Epithelial cell of esophagus (primary cell): ENCODE measurements around the gene METTL17.

Experiments used
- DNase-seq: peaks from one replicate; pipeline ENCODE4 v3.0.0; 2010; ENCODE audit warnings: low read depth
- H3K4me3 ChIP-seq: 2 replicates; pipeline ENCODE4 v1.5.1; 2011; ENCODE audit warnings: mild to moderate bottlenecking, low read length, control low read depth
- CTCF ChIP-seq: IDR thresholded peaks from 2 replicates; pipeline ENCODE4 v1.5.1; 2011; ENCODE audit warnings: low read depth, mild to moderate bottlenecking, low read length, control low read depth, inconsistent platforms; ENCODE audit not compliant: insufficient read depth; ENCODE audit errors: missing control alignments

The METTL17 gene

DNA sequence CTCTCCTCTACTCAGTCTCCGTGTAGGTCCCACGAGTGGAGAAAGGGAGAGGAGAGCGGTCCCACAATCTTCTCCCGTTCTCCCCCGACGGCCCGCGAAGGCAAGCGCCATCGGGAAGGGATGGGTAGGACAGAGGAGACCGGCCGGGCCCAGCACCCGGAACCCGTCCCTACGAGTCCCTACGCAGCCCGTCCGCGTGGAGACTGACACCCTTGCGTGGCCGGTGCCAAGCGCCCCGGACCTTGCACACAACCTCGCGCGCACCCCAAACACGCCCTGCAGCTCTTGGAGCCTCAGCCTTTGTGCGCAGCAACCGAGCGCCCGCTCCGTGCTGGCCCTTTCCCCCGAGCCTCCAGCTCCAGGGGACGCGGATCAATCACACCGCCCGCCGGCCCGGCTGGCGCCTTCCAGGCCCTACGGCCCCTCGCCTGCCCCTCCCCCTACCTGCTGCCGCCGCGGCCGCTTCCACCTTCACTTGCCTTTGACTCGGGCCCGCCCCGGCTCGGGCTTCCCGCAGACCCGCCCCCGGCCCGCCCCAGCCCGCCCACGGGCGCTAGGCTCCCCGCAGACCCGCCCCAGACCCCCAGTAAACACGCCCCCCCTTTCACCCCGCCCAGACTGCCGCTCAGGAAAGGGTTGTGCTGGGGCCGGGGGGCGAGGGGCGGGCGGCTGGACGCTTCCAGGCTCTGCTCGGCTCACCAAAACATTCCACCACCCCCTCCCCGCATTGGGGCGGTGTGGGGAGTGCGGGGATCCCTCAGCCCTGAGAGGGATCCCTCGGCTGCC lies 35.0 kb downstream of the METTL17 start, which contains the start of gene NDRG2:
Gene NDRG2 (minus strand): TSS at position 477 of the 786 bp plus-strand sequence. CDS start 1,746 bp downstream, outside the sequence.
- peak; percentile 37 for DNase-seq
- no peak for TF ChIP-seq CTCF

GRCh38 chr14:21025371-21026273 lies 35.8 kb downstream of the METTL17 start:
- no peak for TF ChIP-seq CTCF
- no peak for DNase-seq
- H3K4me3 ChIP-seq, result peak overlapping the region; percentile 40

More for the DNA sequence above, 35.0 kb downstream of the METTL17 start, which contains the start of gene NDRG2:
- peak within 1 kb of the TSS; percentile 64 for H3K4me3 ChIP-seq

DNA sequence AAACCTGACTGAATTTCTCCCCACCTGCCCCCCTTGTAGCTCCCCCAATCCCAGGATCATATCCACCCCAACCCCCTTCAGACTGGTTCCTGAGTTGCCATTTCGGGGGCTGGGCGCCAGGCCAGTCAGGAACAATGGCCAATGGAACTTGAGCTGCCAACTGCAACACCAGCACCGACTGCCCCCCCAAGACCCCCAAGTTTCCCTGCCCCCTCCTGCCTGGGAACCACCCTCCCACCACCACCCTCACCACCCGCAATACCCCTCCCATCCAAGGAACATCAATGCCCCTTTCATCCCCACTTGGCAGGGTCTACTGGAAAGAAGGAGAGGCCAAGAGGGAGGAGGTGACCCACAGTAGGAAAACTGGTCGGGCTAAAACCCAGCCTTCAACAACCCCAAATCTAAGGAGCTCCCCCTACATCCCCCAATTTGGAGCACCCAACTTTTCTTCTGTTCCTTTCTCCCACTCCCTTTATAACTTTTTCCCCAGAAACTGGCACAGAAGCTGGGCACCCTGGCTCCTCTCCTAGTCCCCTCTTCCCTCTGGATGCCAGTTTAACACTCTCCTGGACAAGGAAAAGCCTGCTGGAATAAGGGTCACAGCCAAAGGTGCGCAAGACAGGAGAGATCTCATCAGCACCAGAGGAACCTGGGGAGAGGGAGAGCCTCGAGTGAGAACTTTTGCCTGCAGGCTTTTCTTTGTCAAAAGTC lies 36.7 kb downstream of the METTL17 start:
- no peak for TF ChIP-seq CTCF
- H3K4me3 ChIP-seq, result no peak overlapping the region
- no peak for DNase-seq

DNA sequence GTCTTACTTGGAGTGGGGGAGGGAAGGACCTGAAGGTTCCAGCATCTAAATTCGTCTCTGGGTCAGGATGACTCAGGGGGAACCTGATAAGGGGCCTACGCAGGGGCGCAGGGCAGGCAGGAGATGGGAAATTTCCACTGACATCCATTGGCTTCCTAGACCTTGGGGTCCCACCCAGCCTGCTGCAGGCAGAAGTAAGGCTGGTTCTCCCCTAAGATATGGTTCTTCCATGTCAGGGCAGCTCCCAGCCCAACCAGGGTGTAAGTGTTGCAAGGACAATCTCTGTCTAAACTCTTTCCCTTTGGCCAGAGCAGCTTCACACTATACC lies 37.2 kb downstream of the METTL17 start:
- no peak for DNase-seq
- no peak for TF ChIP-seq CTCF
- H3K4me3 ChIP-seq, result no peak overlapping the region

- no peak for DNase-seq
- TF ChIP-seq CTCF, result no peak
- no peak within 1 kb of the TSS for H3K4me3 ChIP-seq
These were observed 40.1 kb downstream of the METTL17 start, which contains the start of gene TPPP2 for GRCh38 chr14:21029917-21030316. TPPP2 (plus strand) TSS chr14:21030217; CDS start chr14:21030582, 365 bp downstream.

GRCh38 chr14:21030531-21030930 lies 40.8 kb downstream of the METTL17 start:
- no peak for TF ChIP-seq CTCF
- H3K4me3 ChIP-seq, result no peak overlapping the region
- no peak for DNase-seq
